ENCODE data around the gene CYREN.

DNA sequence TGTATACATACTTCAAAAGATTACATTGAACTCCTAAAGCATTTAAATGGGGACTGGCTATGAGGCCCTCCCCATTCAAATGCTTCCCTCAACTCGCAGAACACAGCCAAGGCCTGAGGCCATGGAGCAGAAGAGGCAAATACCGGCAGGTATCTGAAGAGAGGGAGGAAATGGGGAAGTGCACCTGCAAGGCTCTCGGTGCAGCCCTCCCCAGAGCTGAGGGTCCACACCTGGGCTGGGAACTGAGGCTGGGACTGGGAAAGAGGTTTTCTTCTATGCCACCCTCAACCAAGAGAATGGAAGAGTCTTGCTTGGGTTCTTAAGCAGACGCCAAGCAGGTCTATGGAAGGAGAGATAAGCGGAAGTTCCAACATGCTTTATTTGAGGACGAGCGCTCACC is 13.0 kb upstream of the CYREN start:
- TF ChIP-seq, protein P1, sequence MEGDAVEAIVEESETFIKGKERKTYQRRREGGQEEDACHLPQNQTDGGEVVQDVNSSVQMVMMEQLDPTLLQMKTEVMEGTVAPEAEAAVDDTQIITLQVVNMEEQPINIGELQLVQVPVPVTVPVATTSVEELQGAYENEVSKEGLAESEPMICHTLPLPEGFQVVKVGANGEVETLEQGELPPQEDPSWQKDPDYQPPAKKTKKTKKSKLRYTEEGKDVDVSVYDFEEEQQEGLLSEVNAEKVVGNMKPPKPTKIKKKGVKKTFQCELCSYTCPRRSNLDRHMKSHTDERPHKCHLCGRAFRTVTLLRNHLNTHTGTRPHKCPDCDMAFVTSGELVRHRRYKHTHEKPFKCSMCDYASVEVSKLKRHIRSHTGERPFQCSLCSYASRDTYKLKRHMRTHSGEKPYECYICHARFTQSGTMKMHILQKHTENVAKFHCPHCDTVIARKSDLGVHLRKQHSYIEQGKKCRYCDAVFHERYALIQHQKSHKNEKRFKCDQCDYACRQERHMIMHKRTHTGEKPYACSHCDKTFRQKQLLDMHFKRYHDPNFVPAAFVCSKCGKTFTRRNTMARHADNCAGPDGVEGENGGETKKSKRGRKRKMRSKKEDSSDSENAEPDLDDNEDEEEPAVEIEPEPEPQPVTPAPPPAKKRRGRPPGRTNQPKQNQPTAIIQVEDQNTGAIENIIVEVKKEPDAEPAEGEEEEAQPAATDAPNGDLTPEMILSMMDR (IDR thresholded peaks at IDR 0.05), result no peak
- no peak for TF ChIP-seq POLR2A (IDR thresholded peaks at IDR 0.05)
